ENCODE results near the gene CLCN4.

DNA sequence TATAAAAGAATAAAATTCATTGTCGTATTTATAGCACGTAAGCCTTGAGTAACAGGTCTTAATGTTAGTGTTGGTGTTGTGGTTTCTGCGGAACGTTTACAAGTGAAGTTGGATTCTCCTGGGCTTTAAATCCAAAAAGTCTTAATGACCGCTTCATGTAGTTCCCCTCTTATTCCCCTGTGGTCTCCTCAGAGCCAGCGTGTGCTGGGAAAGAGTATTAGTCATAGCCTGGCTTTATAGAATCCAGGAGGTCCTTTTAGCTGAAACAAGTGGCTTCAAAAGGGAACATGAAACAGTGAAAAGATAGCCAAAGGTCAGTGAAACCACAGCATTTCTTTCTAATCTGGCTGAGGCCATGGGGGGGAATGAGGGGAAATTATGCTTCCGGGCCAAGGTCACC, 79.1 kb downstream of the CLCN4 start:
- TF ChIP-seq, protein P1, sequence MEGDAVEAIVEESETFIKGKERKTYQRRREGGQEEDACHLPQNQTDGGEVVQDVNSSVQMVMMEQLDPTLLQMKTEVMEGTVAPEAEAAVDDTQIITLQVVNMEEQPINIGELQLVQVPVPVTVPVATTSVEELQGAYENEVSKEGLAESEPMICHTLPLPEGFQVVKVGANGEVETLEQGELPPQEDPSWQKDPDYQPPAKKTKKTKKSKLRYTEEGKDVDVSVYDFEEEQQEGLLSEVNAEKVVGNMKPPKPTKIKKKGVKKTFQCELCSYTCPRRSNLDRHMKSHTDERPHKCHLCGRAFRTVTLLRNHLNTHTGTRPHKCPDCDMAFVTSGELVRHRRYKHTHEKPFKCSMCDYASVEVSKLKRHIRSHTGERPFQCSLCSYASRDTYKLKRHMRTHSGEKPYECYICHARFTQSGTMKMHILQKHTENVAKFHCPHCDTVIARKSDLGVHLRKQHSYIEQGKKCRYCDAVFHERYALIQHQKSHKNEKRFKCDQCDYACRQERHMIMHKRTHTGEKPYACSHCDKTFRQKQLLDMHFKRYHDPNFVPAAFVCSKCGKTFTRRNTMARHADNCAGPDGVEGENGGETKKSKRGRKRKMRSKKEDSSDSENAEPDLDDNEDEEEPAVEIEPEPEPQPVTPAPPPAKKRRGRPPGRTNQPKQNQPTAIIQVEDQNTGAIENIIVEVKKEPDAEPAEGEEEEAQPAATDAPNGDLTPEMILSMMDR (IDR thresholded peaks at IDR 0.05; ENCODE audit: control extremely low read depth in 1 of 3, insufficient read depth in 1 of 3, low read depth in 1 of 3, low read length in 3 of 3) = no peak
- TF ChIP-seq EZH2 (IDR thresholded peaks at IDR 0.05; ENCODE audit: low read depth, low read length, severe bottlenecking) = no peak
